ENCODE data around the gene SSTR5.

The SSTR5 gene

DNA sequence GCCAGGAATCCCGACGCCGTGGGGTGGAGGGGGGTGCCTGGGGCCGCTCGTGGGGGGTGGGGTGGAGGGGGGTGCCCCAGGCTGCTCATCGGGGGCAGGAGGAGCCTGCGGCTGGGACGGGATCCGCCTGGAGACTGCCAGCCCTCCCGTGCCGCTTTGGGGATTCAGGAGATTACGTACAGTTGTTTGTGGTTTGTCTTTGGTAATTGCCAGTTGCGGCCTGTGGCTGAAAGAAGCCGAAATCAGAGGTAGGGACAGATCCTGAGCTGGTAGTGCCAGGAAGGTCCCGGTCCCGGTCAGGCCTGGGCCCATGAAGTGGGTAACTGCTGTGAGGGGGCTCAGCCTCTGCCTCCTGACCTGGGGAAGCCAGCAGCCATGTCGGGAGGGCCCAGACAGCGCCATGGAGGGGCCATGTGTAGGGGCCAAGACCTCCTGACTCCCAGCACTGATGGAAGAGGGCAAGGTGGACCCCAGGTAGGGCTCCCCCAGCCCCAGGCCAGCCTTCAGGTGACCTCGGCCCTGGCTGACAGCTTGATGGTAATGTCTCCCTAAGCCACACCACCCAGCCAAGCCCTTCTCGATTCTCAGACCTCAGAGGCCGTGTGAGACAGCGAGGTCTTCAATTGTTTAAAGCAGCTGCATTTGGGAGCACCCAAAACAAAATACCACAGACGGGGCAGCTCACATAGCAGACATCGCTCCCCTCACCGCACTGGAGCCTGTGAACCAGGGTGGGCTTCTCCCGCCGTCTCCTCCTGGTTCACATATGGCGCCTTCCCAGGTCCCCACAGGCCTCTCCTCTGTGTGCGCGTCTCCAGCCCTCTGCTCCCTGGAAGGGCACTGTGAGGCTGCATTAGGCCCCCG lies 34.9 kb upstream of the SSTR5 start:
- peak overlapping the region; percentile 66 to 76 (median 71) for H3K27ac Mint-ChIP-seq
- H3K4me3 Mint-ChIP-seq: no peak overlapping the region
- peaks cover 10% of the 10 kb centered on the region for H3K9me3 Mint-ChIP-seq

DNA sequence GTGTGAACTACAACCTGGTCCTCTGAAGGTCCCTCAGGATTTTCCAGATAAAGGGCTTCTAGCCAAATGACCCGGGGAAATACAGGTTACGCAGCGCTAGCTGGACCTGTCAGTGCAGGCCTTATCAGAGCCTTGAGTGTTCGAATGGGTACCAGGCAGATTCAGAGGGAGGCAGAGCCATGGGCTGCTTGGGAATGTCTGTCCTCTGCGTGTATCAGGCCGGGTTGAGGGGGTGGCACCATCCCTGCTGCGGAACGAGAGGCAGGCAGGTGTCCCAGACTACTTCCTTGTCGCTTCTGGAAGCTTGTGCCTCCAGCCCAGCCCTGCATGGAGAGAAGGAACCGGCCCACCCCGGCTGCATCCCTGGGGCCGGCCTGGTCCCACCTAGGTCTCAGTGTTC lies 33.6 kb upstream of the SSTR5 start:
- TF ChIP-seq, protein P1, sequence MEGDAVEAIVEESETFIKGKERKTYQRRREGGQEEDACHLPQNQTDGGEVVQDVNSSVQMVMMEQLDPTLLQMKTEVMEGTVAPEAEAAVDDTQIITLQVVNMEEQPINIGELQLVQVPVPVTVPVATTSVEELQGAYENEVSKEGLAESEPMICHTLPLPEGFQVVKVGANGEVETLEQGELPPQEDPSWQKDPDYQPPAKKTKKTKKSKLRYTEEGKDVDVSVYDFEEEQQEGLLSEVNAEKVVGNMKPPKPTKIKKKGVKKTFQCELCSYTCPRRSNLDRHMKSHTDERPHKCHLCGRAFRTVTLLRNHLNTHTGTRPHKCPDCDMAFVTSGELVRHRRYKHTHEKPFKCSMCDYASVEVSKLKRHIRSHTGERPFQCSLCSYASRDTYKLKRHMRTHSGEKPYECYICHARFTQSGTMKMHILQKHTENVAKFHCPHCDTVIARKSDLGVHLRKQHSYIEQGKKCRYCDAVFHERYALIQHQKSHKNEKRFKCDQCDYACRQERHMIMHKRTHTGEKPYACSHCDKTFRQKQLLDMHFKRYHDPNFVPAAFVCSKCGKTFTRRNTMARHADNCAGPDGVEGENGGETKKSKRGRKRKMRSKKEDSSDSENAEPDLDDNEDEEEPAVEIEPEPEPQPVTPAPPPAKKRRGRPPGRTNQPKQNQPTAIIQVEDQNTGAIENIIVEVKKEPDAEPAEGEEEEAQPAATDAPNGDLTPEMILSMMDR (IDR thresholded peaks at IDR 0.05; ENCODE audit: unreplicated experiment in 3 of 3): no peak
- Mint-ChIP-seq H3K27me3 (ENCODE audit: low read depth) (no peaks in the 10 kb centered on the region), H3K36me3 (ENCODE audit: low read depth) (peaks cover 6% of the 10 kb centered on the region), H3K27ac (no peak overlapping the region), H3K4me1 (peaks cover 22% of the 10 kb centered on the region), H3K4me3 (no peak overlapping the region), H3K9me3 (peaks cover 10% of the 10 kb centered on the region)

More for the DNA sequence above, 34.9 kb upstream of the SSTR5 start:
- peaks cover 22% of the 10 kb centered on the region for H3K4me1 Mint-ChIP-seq
- H3K36me3 Mint-ChIP-seq (ENCODE audit: low read depth): peaks cover 6% of the 10 kb centered on the region
- TF ChIP-seq, protein P1 (IDR thresholded peaks at IDR 0.05; ENCODE audit: unreplicated experiment in 3 of 3): no peak
- no peaks in the 10 kb centered on the region for H3K27me3 Mint-ChIP-seq (ENCODE audit: low read depth)

DNA sequence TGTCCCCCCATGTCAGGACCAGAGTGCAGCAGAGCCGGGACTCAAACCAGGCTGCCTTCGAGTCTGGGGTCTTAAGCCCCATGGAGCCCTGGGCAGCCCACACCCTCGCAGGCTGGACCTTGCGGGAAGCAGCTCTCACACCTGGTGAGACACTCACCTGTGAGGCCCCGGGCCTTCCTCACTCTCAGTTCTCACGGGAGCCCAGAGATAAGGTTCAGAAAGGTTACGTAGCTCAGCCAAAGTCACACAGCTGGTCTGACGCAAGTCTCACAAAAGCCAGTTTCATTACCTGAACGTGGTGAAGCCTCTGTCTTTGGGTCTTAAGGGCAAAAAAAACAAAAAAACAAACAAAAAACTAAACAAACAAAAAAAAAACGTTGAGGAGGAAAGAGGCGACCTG lies 32.8 kb upstream of the SSTR5 start:
- peaks cover 6% of the 10 kb centered on the region for H3K36me3 Mint-ChIP-seq (ENCODE audit: low read depth)
- peaks cover 22% of the 10 kb centered on the region for H3K4me1 Mint-ChIP-seq
- H3K4me3 Mint-ChIP-seq: no peak overlapping the region
- TF ChIP-seq, protein P1 (IDR thresholded peaks at IDR 0.05; ENCODE audit: unreplicated experiment in 3 of 3): no peak
- H3K9me3 Mint-ChIP-seq: peaks cover 10% of the 10 kb centered on the region
- H3K27me3 Mint-ChIP-seq (ENCODE audit: low read depth): no peaks in the 10 kb centered on the region
- no peak overlapping the region for H3K27ac Mint-ChIP-seq

DNA sequence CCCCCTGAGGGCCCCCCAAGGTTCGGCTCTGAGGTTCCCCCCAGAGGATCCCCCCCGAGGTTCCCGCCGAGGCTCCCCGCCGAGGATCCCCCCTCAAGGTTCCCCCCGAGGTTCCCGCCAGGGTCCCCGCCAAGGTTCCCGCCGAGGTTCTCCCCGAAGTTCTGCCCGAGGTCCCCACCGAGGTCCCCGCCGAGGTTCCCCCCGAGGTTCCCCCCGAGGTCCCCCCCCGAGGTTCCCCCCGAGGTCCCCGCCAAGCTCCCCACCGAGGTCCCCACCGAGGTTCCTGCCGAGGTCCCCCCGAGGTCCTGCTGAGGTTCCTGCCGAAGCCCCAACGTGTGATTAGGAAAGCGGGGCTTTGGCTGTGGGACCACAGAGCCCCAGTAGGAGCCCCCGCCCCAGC lies 32.2 kb upstream of the SSTR5 start:
- Mint-ChIP-seq H3K9me3 (peaks cover 10% of the 10 kb centered on the region), H3K27me3 (ENCODE audit: low read depth) (no peaks in the 10 kb centered on the region), H3K36me3 (ENCODE audit: low read depth) (peaks cover 6% of the 10 kb centered on the region), H3K4me3 (no peak overlapping the region), H3K4me1 (peaks cover 23% of the 10 kb centered on the region), H3K27ac (no peak overlapping the region)
- TF ChIP-seq, protein P1 (IDR thresholded peaks at IDR 0.05; ENCODE audit: unreplicated experiment in 3 of 3): no peak

DNA sequence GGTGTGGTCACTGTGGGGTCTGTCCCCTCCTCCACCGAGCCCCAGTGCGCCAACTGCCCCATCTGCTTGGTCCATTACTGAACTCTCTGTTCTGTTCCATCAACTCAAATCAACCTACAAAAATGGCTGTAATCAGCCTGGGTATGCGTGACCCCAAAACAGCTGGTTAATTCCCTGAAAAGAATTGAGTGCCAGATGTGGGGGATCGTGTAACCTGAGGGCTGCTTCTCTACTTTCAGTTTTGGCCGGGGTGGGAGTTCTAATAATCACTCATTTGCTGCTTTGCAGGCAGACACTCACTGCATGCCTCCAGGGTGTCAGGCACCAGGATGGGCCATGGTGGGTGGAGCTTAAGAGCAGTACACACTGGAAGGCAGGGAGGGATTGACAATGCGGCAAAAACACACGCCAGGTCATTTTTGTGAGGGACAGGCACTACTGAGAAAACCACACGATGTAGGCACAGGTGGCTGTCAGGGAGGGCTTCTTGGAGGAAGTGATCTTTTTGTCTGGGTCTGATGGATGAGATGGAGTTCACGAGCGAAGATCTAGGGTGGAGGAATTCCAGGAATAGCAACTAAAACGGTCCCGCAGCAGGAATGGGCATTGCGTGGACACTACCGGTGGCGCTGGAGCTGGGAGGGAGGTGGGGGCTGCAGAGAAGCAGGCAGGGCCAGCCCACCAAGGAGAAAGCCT lies 30.4 kb upstream of the SSTR5 start:
- Mint-ChIP-seq H3K4me1 (peaks cover 26% of the 10 kb centered on the region), H3K27ac (peak overlapping the region; percentile 84 to 92 (median 84)), H3K36me3 (ENCODE audit: low read depth) (peaks cover 6% of the 10 kb centered on the region), H3K9me3 (peaks cover 10% of the 10 kb centered on the region), H3K4me3 (peak overlapping the region in 2 of 3 experiments; percentile 6 to 72), H3K27me3 (ENCODE audit: low read depth) (no peaks in the 10 kb centered on the region)
- TF ChIP-seq, protein P1 (IDR thresholded peaks at IDR 0.05; ENCODE audit: unreplicated experiment in 3 of 3): no peak

Data from nephron (organoid).